Stimulated activated naive CD8-positive, alpha-beta T cell treated with anti-CD3 and anti-CD28 coated beads, Interleukin-15, Interleukin-2, amounts not matched to agents 100 ng/mL and 50 ng/mL, for 24 hours (primary cell): ENCODE results near the gene RANBP1.
A peak's percentile ranks its signal among the peaks of the same experiment; 100 is the strongest.

Source experiments
- H3K27ac Mint-ChIP-seq: one replicate; pipeline ENCODE4 v1.8.0; 2021; ENCODE audit warnings: mild to moderate bottlenecking, mixed read lengths
- H3K27me3 Mint-ChIP-seq: one replicate; pipeline ENCODE4 v1.8.0; 2021; ENCODE audit warnings: mixed read lengths
- H3K36me3 Mint-ChIP-seq: one replicate; pipeline ENCODE4 v1.8.0; 2021; ENCODE audit warnings: low read depth, mixed read lengths
- H3K4me1 Mint-ChIP-seq: one replicate; pipeline ENCODE4 v1.8.0; 2021; ENCODE audit warnings: low read depth, mixed read lengths
- H3K4me3 Mint-ChIP-seq: one replicate; pipeline ENCODE4 v1.8.0; 2021; ENCODE audit warnings: mild to moderate bottlenecking, mixed read lengths
- H3K9me3 Mint-ChIP-seq: one replicate; pipeline ENCODE4 v1.8.0; 2021; ENCODE audit warnings: mixed read lengths

The RANBP1 gene

GRCh38 chr22:20084547-20085413, 31.1 kb upstream of the RANBP1 start:
- H3K27ac Mint-ChIP-seq: peak overlapping the region; percentile 39
- peaks cover 48% of the 10 kb centered on the region for H3K36me3 Mint-ChIP-seq
- H3K9me3 Mint-ChIP-seq: no peaks in the 10 kb centered on the region
- H3K4me1 Mint-ChIP-seq: peaks cover 55% of the 10 kb centered on the region
- no peaks in the 10 kb centered on the region for H3K27me3 Mint-ChIP-seq
- no peak overlapping the region for H3K4me3 Mint-ChIP-seq

GRCh38 chr22:20085651-20086050, 30.3 kb upstream of the RANBP1 start:
- no peak overlapping the region for H3K27ac Mint-ChIP-seq
- no peaks in the 10 kb centered on the region for H3K27me3 Mint-ChIP-seq
- peaks cover 55% of the 10 kb centered on the region for H3K4me1 Mint-ChIP-seq
- H3K36me3 Mint-ChIP-seq: peaks cover 55% of the 10 kb centered on the region
- H3K9me3 Mint-ChIP-seq: no peaks in the 10 kb centered on the region
- H3K4me3 Mint-ChIP-seq: no peak overlapping the region

GRCh38 chr22:20086101-20086599, 29.8 kb upstream of the RANBP1 start:
- Mint-ChIP-seq H3K27ac (no peak overlapping the region), H3K4me3 (no peak overlapping the region), H3K4me1 (peaks cover 55% of the 10 kb centered on the region), H3K36me3 (peaks cover 60% of the 10 kb centered on the region), H3K27me3 (no peaks in the 10 kb centered on the region), H3K9me3 (no peaks in the 10 kb centered on the region)

GRCh38 chr22:20086763-20087162, 29.1 kb upstream of the RANBP1 start:
- Mint-ChIP-seq H3K27ac (no peak overlapping the region), H3K4me3 (no peak overlapping the region), H3K36me3 (peaks cover 62% of the 10 kb centered on the region), H3K27me3 (no peaks in the 10 kb centered on the region), H3K9me3 (no peaks in the 10 kb centered on the region), H3K4me1 (peaks cover 55% of the 10 kb centered on the region)

- H3K9me3 Mint-ChIP-seq: no peaks in the 10 kb centered on the region
- H3K36me3 Mint-ChIP-seq: peaks cover 69% of the 10 kb centered on the region
- no peak overlapping the region for H3K4me3 Mint-ChIP-seq
- no peaks in the 10 kb centered on the region for H3K27me3 Mint-ChIP-seq
- H3K4me1 Mint-ChIP-seq: peaks cover 59% of the 10 kb centered on the region
- H3K27ac Mint-ChIP-seq: peak overlapping the region; percentile 19
Measured at GRCh38 chr22:20087319-20088262, 28.3 kb upstream of the RANBP1 start.

- Mint-ChIP-seq H3K27me3 (no peaks in the 10 kb centered on the region), H3K4me1 (peaks cover 55% of the 10 kb centered on the region), H3K27ac (no peak overlapping the region), H3K9me3 (no peaks in the 10 kb centered on the region), H3K36me3 (peaks cover 75% of the 10 kb centered on the region), H3K4me3 (no peak overlapping the region)
Measured at GRCh38 chr22:20088263-20088648, 27.6 kb upstream of the RANBP1 start.

- H3K36me3 Mint-ChIP-seq: peaks cover 86% of the 10 kb centered on the region
Measured at GRCh38 chr22:20089226-20089976, 26.5 kb upstream of the RANBP1 start.

GRCh38 chr22:20089977-20090729, 25.8 kb upstream of the RANBP1 start:
- Mint-ChIP-seq H3K4me1 (peaks cover 52% of the 10 kb centered on the region), H3K27ac (peak overlapping the region; percentile 19), H3K9me3 (no peaks in the 10 kb centered on the region), H3K4me3 (no peak overlapping the region), H3K27me3 (no peaks in the 10 kb centered on the region), H3K36me3 (peaks cover 93% of the 10 kb centered on the region)

More at GRCh38 chr22:20089226-20089976, 26.5 kb upstream of the RANBP1 start:
- Mint-ChIP-seq H3K27ac (no peak overlapping the region), H3K9me3 (no peaks in the 10 kb centered on the region), H3K27me3 (no peaks in the 10 kb centered on the region), H3K4me3 (no peak overlapping the region), H3K4me1 (peaks cover 50% of the 10 kb centered on the region)

GRCh38 chr22:20090730-20091240, 25.1 kb upstream of the RANBP1 start:
- Mint-ChIP-seq H3K27ac (peak overlapping the region; percentile 19), H3K27me3 (no peaks in the 10 kb centered on the region), H3K36me3 (peaks cover 93% of the 10 kb centered on the region), H3K9me3 (no peaks in the 10 kb centered on the region), H3K4me3 (no peak overlapping the region), H3K4me1 (peaks cover 54% of the 10 kb centered on the region)

GRCh38 chr22:20091690-20092476, 24.0 kb upstream of the RANBP1 start:
- Mint-ChIP-seq H3K27ac (peak overlapping the region; percentile 55), H3K4me3 (no peak overlapping the region), H3K9me3 (no peaks in the 10 kb centered on the region), H3K36me3 (peaks cover 94% of the 10 kb centered on the region), H3K4me1 (peaks cover 60% of the 10 kb centered on the region), H3K27me3 (no peaks in the 10 kb centered on the region)

- Mint-ChIP-seq H3K36me3 (peaks cover 94% of the 10 kb centered on the region), H3K4me3 (no peak overlapping the region)
Measured at GRCh38 chr22:20092477-20092854, 23.4 kb upstream of the RANBP1 start.

GRCh38 chr22:20093418-20094196, 22.3 kb upstream of the RANBP1 start:
- Mint-ChIP-seq H3K27me3 (no peaks in the 10 kb centered on the region), H3K27ac (peak overlapping the region; percentile 16), H3K9me3 (no peaks in the 10 kb centered on the region), H3K4me3 (no peak overlapping the region), H3K36me3 (peaks cover 97% of the 10 kb centered on the region), H3K4me1 (peaks cover 63% of the 10 kb centered on the region)

More at GRCh38 chr22:20092477-20092854, 23.4 kb upstream of the RANBP1 start:
- Mint-ChIP-seq H3K27ac (no peak overlapping the region), H3K9me3 (no peaks in the 10 kb centered on the region), H3K4me1 (peaks cover 60% of the 10 kb centered on the region), H3K27me3 (no peaks in the 10 kb centered on the region)
